K562 (cell line): Measurements from ENCODE around the gene FAM89B. TPM values are rescaled to one million over a fixed set of nuclear protein-coding genes. Genes with fewer than 3 reads are reported as not detected.

Experiments used
- ATF2 ChIP-seq: sonication (generic); formaldehyde crosslinking; IDR thresholded peaks from 2 replicates; pipeline ENCODE4 v1.8.1; 2022; ENCODE audit warnings: missing genetic modification reagents
- CAMTA2 ChIP-seq: fragments of 250-450 bp; sonication (Bioruptor Pico); conservative IDR thresholded peaks from 2 replicates; pipeline ENCODE4 v1.5.1; 2022
- CEBPB ChIP-seq: fragments of 450-650 bp; IDR thresholded peaks from 2 replicates; pipeline ENCODE4 v1.6.1; 2016; ENCODE audit warnings: missing genetic modification characterization, missing compliant biosample characterization
- ESRRB ChIP-seq: fragments of 250-450 bp; sonication (Bioruptor Pico); IDR thresholded peaks from 2 replicates; pipeline ENCODE4 v1.5.0; 2020; ENCODE audit warnings: mild to moderate bottlenecking, moderate library complexity, borderline replicate concordance
- ETS1 ChIP-seq: conservative IDR thresholded peaks from 2 replicates; pipeline ENCODE4 v1.6.1; 2011; ENCODE audit warnings: low read depth, mild to moderate bottlenecking, low read length; ENCODE audit not compliant: control insufficient read depth
- GABPA ChIP-seq: fragments of 200-800 bp; sonication (Bioruptor generic); conservative IDR thresholded peaks from 2 replicates; pipeline ENCODE4 v1.6.1; 2016; ENCODE audit warnings: low read depth, missing genetic modification characterization, missing compliant biosample characterization
- HDAC1 ChIP-seq, 2 experiments: fragments of 450-650 bp; IDR thresholded peaks; 2 replicates each; pipeline ENCODE4 v1.6.1; 2016 to 2017; ENCODE audit warnings: inconsistent platforms in 1 of 2, mild to moderate bottlenecking in 1 of 2, moderate library complexity in 1 of 2
- ILK ChIP-seq: fragments of 450-650 bp; IDR thresholded peaks from 2 replicates; pipeline ENCODE4 v1.6.1; 2016; ENCODE audit warnings: missing genetic modification characterization, low read depth, mild to moderate bottlenecking, missing compliant biosample characterization, moderate library complexity, borderline replicate concordance
- MTF1 ChIP-seq: fragments of 250-450 bp; sonication (Bioruptor Pico); IDR thresholded peaks from 2 replicates; pipeline ENCODE4 v1.9.0; 2021; ENCODE audit warnings: moderate library complexity, mild to moderate bottlenecking, inconsistent platforms, borderline replicate concordance
- NCOA4 ChIP-seq: fragments of 450-650 bp; IDR thresholded peaks from 2 replicates; pipeline ENCODE4 v1.6.1; 2018; ENCODE audit warnings: mild to moderate bottlenecking; ENCODE audit not compliant: partially characterized antibody
- NELFE ChIP-seq: IDR thresholded peaks from 2 replicates; pipeline ENCODE4 v1.6.1; 2011; ENCODE audit warnings: mild to moderate bottlenecking; ENCODE audit not compliant: insufficient read depth, insufficient read length
- NR2F6 ChIP-seq: fragments of 450-650 bp; formaldehyde crosslinking; IDR thresholded peaks from 2 replicates; pipeline ENCODE4 v1.4.0; 2020; ENCODE audit warnings: mild to moderate bottlenecking
- PML ChIP-seq: IDR thresholded peaks from 2 replicates; pipeline ENCODE4 v1.6.1; 2012; ENCODE audit warnings: low read length, inconsistent platforms
- SNIP1 ChIP-seq: fragments of 450-650 bp; IDR thresholded peaks from 2 replicates; pipeline ENCODE4 v1.7.1; 2017; ENCODE audit warnings: low read depth, mild to moderate bottlenecking
- SREBF2 ChIP-seq: sonication (generic); formaldehyde crosslinking; IDR thresholded peaks from 2 replicates; pipeline ENCODE4 v1.4.0; 2020; ENCODE audit warnings: mild to moderate bottlenecking, missing genetic modification reagents
- TAF9B ChIP-seq: fragments of 450-650 bp; IDR thresholded peaks from 2 replicates; pipeline ENCODE4 v1.6.1; 2018; ENCODE audit warnings: mild to moderate bottlenecking; ENCODE audit not compliant: partially characterized antibody
- TCF7L2 ChIP-seq: fragments of 150-350 bp; IDR thresholded peaks from 2 replicates; pipeline ENCODE4 v1.6.1; 2016; ENCODE audit warnings: low read depth, mild to moderate bottlenecking, low read length, moderate library complexity
- ZBTB2 ChIP-seq: fragments of 450-650 bp; IDR thresholded peaks from 2 replicates; pipeline ENCODE4 v1.6.1; 2016; ENCODE audit warnings: antibody characterized with exemption
- ZNF507 ChIP-seq: conservative IDR thresholded peaks from 2 replicates; pipeline ENCODE4 v1.6.1; 2017; ENCODE audit warnings: missing genetic modification characterization, missing compliant biosample characterization
- ZNF561 ChIP-seq: fragments of 450-650 bp; formaldehyde crosslinking; conservative IDR thresholded peaks from 2 replicates; pipeline ENCODE4 v1.4.0; 2020; ENCODE audit warnings: mild to moderate bottlenecking, moderate library complexity
- polyA plus RNA-seq, 8 experiments: library from polyadenylated mRNA; depleted of rRNA in 4 of 8; stranded (reverse) in 5 of 8; unstranded in 3 of 8; fragments of >200 nt; fragmentation: Nextera tagmentation in 2 of 8; fragmentation: Illumina TruSeq in 1 of 8; extraction: Ambion mirVana in 2 of 8; extraction: Trizol in 1 of 8; gene quantifications; 2 replicates each; pipeline versions ENCODE4 v1.2.1 to v1.2.3, GENCODE V29; 2011 to 2014; ENCODE audit warnings: inconsistent platforms in 1 of 8, missing spikeins in 1 of 8
- total RNA-seq, 7 experiments: library from RNA; depleted of rRNA in 6 of 7; stranded (reverse); fragments of >200 nt in 6 of 7; fragmentation: Illumina TruSeq in 2 of 7; extraction: Trizol in 2 of 7; gene quantifications; 2 replicates each; pipeline versions ENCODE4 v1.2.1 to v1.2.3, GENCODE V29; 2011 to 2021; ENCODE audit warnings: low replicate concordance in 1 of 7
- TF ChIP-seq, protein P1 (sequence below): fragments of 250-450 bp; sonication (Bioruptor Pico); IDR thresholded peaks from 2 replicates; pipeline ENCODE4 v1.5.1; 2021; ENCODE audit warnings: mild to moderate bottlenecking
- TF ChIP-seq, protein P2 (sequence below): fragments of 250-450 bp; sonication (Bioruptor Pico); IDR thresholded peaks from 2 replicates; pipeline ENCODE4 v1.4.0; 2020; ENCODE audit warnings: mild to moderate bottlenecking, moderate library complexity

The FAM89B gene
- total and polyA plus RNA-seq, 9 of the 15 experiments (the other 6 are each of a cell fraction or from before 2014, with no cell fraction given), result 0.32 to 27.6 (median 11.9) TPM

DNA sequence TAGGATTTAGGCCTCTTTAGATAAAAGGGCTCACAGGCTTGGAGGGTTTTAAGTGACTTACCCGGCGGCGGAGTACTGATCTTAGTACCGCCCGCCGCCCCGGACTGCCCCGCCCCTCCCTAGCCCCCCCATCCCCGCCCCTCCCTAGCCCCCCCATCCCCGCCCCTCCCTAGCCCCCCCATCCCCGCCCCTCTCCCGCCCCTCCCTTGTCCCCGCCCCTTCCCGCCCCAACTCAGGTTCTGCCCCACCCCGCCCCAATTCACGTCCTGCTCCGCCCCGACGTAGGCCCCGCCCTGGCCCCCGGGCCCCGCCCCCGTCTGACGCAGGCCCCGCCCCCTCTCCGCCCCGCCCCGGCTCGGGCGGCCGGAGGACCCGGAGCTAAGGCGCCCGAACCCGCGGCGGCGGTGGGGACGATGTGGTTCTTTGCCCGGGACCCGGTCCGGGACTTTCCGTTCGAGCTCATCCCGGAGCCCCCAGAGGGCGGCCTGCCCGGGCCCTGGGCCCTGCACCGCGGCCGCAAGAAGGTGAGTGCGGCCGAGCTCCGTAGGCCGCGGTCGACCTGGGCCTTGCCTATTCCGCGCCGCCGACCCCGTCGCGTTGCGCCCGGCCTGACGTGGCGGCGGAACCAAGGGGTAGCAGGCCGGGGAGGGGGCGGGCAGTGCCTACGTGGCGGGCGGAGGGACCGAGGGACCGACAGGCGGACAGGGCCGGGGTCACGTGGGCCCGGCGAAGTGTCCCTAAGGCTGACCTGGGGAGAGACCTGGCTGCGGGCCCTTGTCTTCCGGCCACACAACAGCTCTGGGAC lies 47.4 kb upstream of the FAM89B start, which contains the start of gene SCYL1 (continued):
- no peak for TF ChIP-seq HDAC1 (IDR thresholded peaks at IDR 0.05)
- no peak for TF ChIP-seq MTF1 (CRISPR knock-in tag)
- TF ChIP-seq, protein P1, sequence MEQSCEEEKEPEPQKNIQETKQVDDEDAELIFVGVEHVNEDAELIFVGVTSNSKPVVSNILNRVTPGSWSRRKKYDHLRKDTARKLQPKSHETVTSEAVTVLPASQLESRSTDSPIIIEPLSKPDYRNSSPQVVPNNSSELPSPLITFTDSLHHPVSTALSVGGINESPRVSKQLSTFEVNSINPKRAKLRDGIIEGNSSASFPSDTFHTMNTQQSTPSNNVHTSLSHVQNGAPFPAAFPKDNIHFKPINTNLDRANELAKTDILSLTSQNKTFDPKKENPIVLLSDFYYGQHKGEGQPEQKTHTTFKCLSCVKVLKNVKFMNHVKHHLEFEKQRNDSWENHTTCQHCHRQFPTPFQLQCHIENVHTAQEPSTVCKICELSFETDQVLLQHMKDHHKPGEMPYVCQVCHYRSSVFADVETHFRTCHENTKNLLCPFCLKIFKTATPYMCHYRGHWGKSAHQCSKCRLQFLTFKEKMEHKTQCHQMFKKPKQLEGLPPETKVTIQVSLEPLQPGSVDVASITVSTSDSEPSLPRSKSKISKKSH, result no peak
- no peak for TF ChIP-seq ATF2
- no peak for TF ChIP-seq CAMTA2 (CRISPR knock-in tag)
- TF ChIP-seq, protein P2, sequence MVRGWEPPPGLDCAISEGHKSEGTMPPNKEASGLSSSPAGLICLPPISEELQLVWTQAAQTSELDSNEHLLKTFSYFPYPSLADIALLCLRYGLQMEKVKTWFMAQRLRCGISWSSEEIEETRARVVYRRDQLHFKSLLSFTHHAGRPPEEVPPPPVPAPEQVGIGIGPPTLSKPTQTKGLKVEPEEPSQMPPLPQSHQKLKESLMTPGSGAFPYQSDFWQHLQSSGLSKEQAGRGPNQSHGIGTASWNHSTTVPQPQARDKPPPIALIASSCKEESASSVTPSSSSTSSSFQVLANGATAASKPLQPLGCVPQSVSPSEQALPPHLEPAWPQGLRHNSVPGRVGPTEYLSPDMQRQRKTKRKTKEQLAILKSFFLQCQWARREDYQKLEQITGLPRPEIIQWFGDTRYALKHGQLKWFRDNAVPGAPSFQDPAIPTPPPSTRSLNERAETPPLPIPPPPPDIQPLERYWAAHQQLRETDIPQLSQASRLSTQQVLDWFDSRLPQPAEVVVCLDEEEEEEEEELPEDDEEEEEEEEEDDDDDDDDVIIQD (CRISPR knock-in tag), result no peak
- no peak for TF ChIP-seq TAF9B
- TF ChIP-seq SNIP1, result no peak
- TF ChIP-seq NELFE, result no peak
- no peak for TF ChIP-seq SREBF2 (CRISPR knock-in tag)
- TF ChIP-seq PML, result peak; percentile 45; the same call in 1 of the 2 replicates
- TF ChIP-seq ZNF561, result no peak
- TF ChIP-seq TCF7L2, result no peak
- no peak for TF ChIP-seq NR2F6 (CRISPR knock-in tag)
- no peak for TF ChIP-seq ILK (tag)
- TF ChIP-seq ETS1, result no peak
- TF ChIP-seq ZBTB2, result no peak
- TF ChIP-seq GABPA (tag), result no peak
- TF ChIP-seq ESRRB (CRISPR knock-in tag), result no peak
- TF ChIP-seq NCOA4, result no peak
- TF ChIP-seq CEBPB (tag), result no peak
- TF ChIP-seq ZNF507, result no peak
